ENCODE results near the gene MALT1. TPM values are rescaled to one million over a fixed set of nuclear protein-coding genes. Genes with fewer than 3 reads are reported as not detected.

The MALT1 gene
- total and polyA plus RNA-seq, 2 donors (not counting 1 experiment from before 2014, with no cell fraction given): 42.4 to 81.2 TPM

GRCh38 chr18:58699551-58699950, 28.3 kb downstream of the MALT1 start:
- Histone ChIP-seq H3K36me3 (replicated peaks in 1 of 2; ENCODE audit: control extremely low read depth in 1 of 2, control insufficient read depth in 1 of 2, extremely low read depth in 1 of 2, insufficient read depth in 2 of 2, low read length in 1 of 2) (peaks cover 5 to 66% of the 10 kb centered on the region in 2 experiments), H3K4me3 (ENCODE audit: control extremely low read depth in 1 of 5, extremely low read depth in 1 of 5, insufficient read depth in 1 of 5, low read depth in 2 of 5, low read length in 4 of 5) (no peak overlapping the region), H3K4me1 (ENCODE audit: control insufficient read depth in 2 of 2, insufficient read depth in 2 of 2, low read length in 2 of 2) (peaks cover 0 to 2% of the 10 kb centered on the region in 2 donors), H2AFZ (ENCODE audit: insufficient read depth, low read depth, low read length, poor library complexity, severe bottlenecking) (no peak overlapping the region), H3K9ac (ENCODE audit: low read length) (no peak overlapping the region), H3K79me2 (ENCODE audit: control insufficient read depth, insufficient read depth, low read length) (peaks cover 47% of the 10 kb centered on the region), H3K9me3 (ENCODE audit: control extremely low read depth in 1 of 3, control insufficient read depth in 2 of 3, insufficient read depth in 1 of 3, low read length in 2 of 3) (peaks cover 0 to 3% (median 1%) of the 10 kb centered on the region in 3 donors), H3K27ac (ENCODE audit: low read length in 2 of 2) (no peak overlapping the region), H4K20me1 (ENCODE audit: control insufficient read depth, insufficient read depth, low read length, poor library complexity, severe bottlenecking) (peaks cover 59% of the 10 kb centered on the region), H3K4me2 (replicated peaks; ENCODE audit: low read depth, low read length, poor library complexity, severe bottlenecking) (no peak overlapping the region), H3K27me3 (replicated peaks in 1 of 4; ENCODE audit: control extremely low read depth in 1 of 4, control insufficient read depth in 3 of 4, insufficient read depth in 4 of 4, low read length in 3 of 4) (no peaks in the 10 kb centered on the region)
- intact Hi-C loops (cut with micrococcal nuclease): no loop called here
- H3K4me3 Mint-ChIP-seq: no peak overlapping the region
- ChIA-PET POLR2A (interaction anchor here (0.5 kb wide), 1 partner anchor 11 kb away, joined by 6 read pairs; no protein-coding TSS in a partner anchor), CTCF (interaction anchor here (0.9 to 2.0 kb wide), 2 partner anchors 21 to 65 kb away, joined by 3 to 11 read pairs; no protein-coding TSS in a partner anchor)
- no peak for DNase-seq
- TF ChIP-seq EZH2 (IDR thresholded peaks at IDR 0.05; ENCODE audit: borderline replicate concordance, insufficient read depth, low read depth, low read length, poor library complexity, severe bottlenecking) (no peak), CTCF (IDR thresholded peaks at IDR 0.05) (no peak)
- H3K9me3 Mint-ChIP-seq (ENCODE audit: insufficient read depth): no peaks in the 10 kb centered on the region
- H3K27ac Mint-ChIP-seq: no peak overlapping the region
- H3K27me3 Mint-ChIP-seq: no peaks in the 10 kb centered on the region
- ATAC-seq (ENCODE audit: low read depth): no peak
- H3K4me1 Mint-ChIP-seq: peaks cover 20% of the 10 kb centered on the region
- WGBS (ENCODE audit: insufficient coverage): no CpG with 5 or more reads among the region's 1 CpG

- POLR2A ChIA-PET: interaction anchor here (0.5 kb wide), 1 partner anchor 144 kb away, joined by 3 read pairs; no protein-coding TSS in a partner anchor
- Histone ChIP-seq H3K4me3 (ENCODE audit: control extremely low read depth in 1 of 5, extremely low read depth in 1 of 5, insufficient read depth in 1 of 5, low read depth in 2 of 5, low read length in 4 of 5) (no peak overlapping the region), H3K79me2 (ENCODE audit: control insufficient read depth, insufficient read depth, low read length) (peaks cover 41% of the 10 kb centered on the region), H3K27me3 (replicated peaks in 1 of 4; ENCODE audit: control extremely low read depth in 1 of 4, control insufficient read depth in 3 of 4, insufficient read depth in 4 of 4, low read length in 3 of 4) (no peaks in the 10 kb centered on the region), H3K36me3 (replicated peaks in 1 of 2; ENCODE audit: control extremely low read depth in 1 of 2, control insufficient read depth in 1 of 2, extremely low read depth in 1 of 2, insufficient read depth in 2 of 2, low read length in 1 of 2) (peaks cover 7 to 72% of the 10 kb centered on the region in 2 experiments), H3K4me1 (ENCODE audit: control insufficient read depth in 2 of 2, insufficient read depth in 2 of 2, low read length in 2 of 2) (peaks cover 0 to 2% of the 10 kb centered on the region in 2 donors), H3K27ac (ENCODE audit: low read length in 2 of 2) (no peak overlapping the region), H4K20me1 (ENCODE audit: control insufficient read depth, insufficient read depth, low read length, poor library complexity, severe bottlenecking) (peaks cover 53% of the 10 kb centered on the region), H2AFZ (ENCODE audit: insufficient read depth, low read depth, low read length, poor library complexity, severe bottlenecking) (no peak overlapping the region), H3K9me3 (ENCODE audit: control extremely low read depth in 1 of 3, control insufficient read depth in 2 of 3, insufficient read depth in 1 of 3, low read length in 2 of 3) (peaks cover 0 to 3% (median 1%) of the 10 kb centered on the region in 3 donors), H3K4me2 (replicated peaks; ENCODE audit: low read depth, low read length, poor library complexity, severe bottlenecking) (no peak overlapping the region), H3K9ac (ENCODE audit: low read length) (no peak overlapping the region)
- CTCF ChIA-PET: interaction anchor here (0.7 to 2.0 kb wide), 2 partner anchors 8 to 64 kb away, joined by 4 to 11 read pairs; no protein-coding TSS in a partner anchor
- ATAC-seq (ENCODE audit: low read depth) (no peak), DNase-seq (no peak)
- TF ChIP-seq CTCF (IDR thresholded peaks at IDR 0.05): no peak
- no peak for TF ChIP-seq EZH2 (IDR thresholded peaks at IDR 0.05; ENCODE audit: borderline replicate concordance, insufficient read depth, low read depth, low read length, poor library complexity, severe bottlenecking)
- intact Hi-C loops (cut with micrococcal nuclease): no loop called here
- Mint-ChIP-seq H3K4me3 (no peak overlapping the region), H3K27me3 (no peaks in the 10 kb centered on the region), H3K27ac (no peak overlapping the region), H3K9me3 (ENCODE audit: insufficient read depth) (no peaks in the 10 kb centered on the region), H3K4me1 (peaks cover 13% of the 10 kb centered on the region)
- no CpG with 5 or more reads among the region's 4 CpGs for WGBS (ENCODE audit: insufficient coverage)
Measured at GRCh38 chr18:58700209-58700608, 28.9 kb downstream of the MALT1 start.

All from B cell (primary cell).